Upper lobe of right lung (tissue), 1 donor: ENCODE data around the gene SLC25A19. TPM values are rescaled to one million over a fixed set of nuclear protein-coding genes. Genes with fewer than 3 reads are reported as not detected.
"Not testable (repeated sequence)": the region's sequence is repeated elsewhere in the genome, so short reads cannot be mapped to it uniquely, and the experiment has no call there.

Source experiments
- ATAC-seq: fragments of 200-7000 bp; cut with Tn5 transposase; one replicate; pipeline ENCODE4 v1.9.1; 2020; ENCODE audit warnings: mild to moderate bottlenecking, moderate library complexity
- DNase-seq: peaks from one replicate; pipeline ENCODE4 v3.0.0-alpha.2; 2020
- H3K27ac ChIP-seq: fragments of 200-600 bp; one replicate; pipeline ENCODE4 v1.8.0; 2022
- H3K27me3 ChIP-seq: fragments of 200-600 bp; one replicate; pipeline ENCODE4 v1.8.0; 2022; ENCODE audit warnings: mild to moderate bottlenecking
- H3K36me3 ChIP-seq: fragments of 200-600 bp; one replicate; pipeline ENCODE4 v1.8.0; 2022
- H3K4me1 ChIP-seq: fragments of 200-600 bp; one replicate; pipeline ENCODE4 v1.8.0; 2022
- H3K4me3 ChIP-seq: fragments of 200-600 bp; one replicate; pipeline ENCODE4 v1.8.0; 2022; ENCODE audit warnings: mild to moderate bottlenecking
- H3K9me3 ChIP-seq: fragments of 200-600 bp; one replicate; pipeline ENCODE4 v1.8.0; 2022
- CTCF ChIP-seq: fragments of 200-600 bp; IDR thresholded peaks from one replicate; pipeline ENCODE4 v1.8.0; 2022; ENCODE audit warnings: antibody characterized with exemption
- intact Hi-C: fragments of 100-400 bp; cut with DNase I; formaldehyde crosslinking; loops from one replicate; pipeline ENCODE4 v1.11.0; 2022
- total RNA-seq: library from RNA; stranded (reverse); fragmentation: NEBNext Ultra II Directional; extraction: Animal tissue kit (Norgen Biotek cat#: 25700); gene quantifications from one replicate; pipeline ENCODE4 v1.2.1, GENCODE V29; 2021
- donor health status: DM: no; HTN: yes; CAD: no; lungs with severe emphysema.

The SLC25A19 gene
- total RNA-seq, 1 donor from 2014 or later, result 29.4 TPM

GRCh38 chr17:75260641-75261335 is 28.4 kb downstream of the SLC25A19 start:
- peak; percentile 24 for ATAC-seq

DNA sequence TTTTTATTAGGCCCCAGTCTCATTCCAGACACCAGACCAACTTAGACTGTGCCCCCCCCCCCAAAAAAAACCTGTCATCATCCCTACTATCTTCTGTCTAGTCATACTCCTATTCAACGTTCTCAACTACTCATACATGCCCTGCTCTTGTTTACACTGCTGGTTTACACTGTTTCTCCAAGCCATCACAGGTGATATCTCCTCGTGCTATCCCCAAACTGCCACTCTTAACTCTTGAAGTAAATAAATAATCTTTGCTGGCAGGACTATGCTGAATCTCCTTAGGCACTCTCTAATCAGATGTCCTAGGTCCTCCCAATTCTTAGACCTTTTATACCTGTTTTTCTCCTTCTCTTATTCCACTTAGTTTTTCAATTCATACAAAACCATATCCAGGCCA is 32.0 kb downstream of the SLC25A19 start:
- ATAC-seq, H3K27me3 ChIP-seq, H3K27ac ChIP-seq, DNase-seq, H3K9me3 ChIP-seq, H3K4me3 ChIP-seq, intact Hi-C loops, H3K36me3 ChIP-seq: not testable (repeated sequence)
- H3K4me1 ChIP-seq, result peaks cover 25% of the 10 kb centered on the region

More at GRCh38 chr17:75260641-75261335, 28.4 kb downstream of the SLC25A19 start:
- intact Hi-C loops, result no loop called here
- peak overlapping the region; percentile 100 for H3K4me3 ChIP-seq
- no peak for TF ChIP-seq CTCF
- peaks cover 27% of the 10 kb centered on the region for H3K36me3 ChIP-seq
- no peaks in the 10 kb centered on the region for H3K9me3 ChIP-seq
- no peaks in the 10 kb centered on the region for H3K27me3 ChIP-seq
- H3K27ac ChIP-seq, result peak overlapping the region; percentile 99
- no peak for DNase-seq
- peaks cover 31% of the 10 kb centered on the region for H3K4me1 ChIP-seq

- Histone ChIP-seq H3K4me1 (peaks cover 23% of the 10 kb centered on the region), H3K27ac (peak overlapping the region; percentile 25)
- H3K9me3 ChIP-seq, ATAC-seq, H3K27me3 ChIP-seq, DNase-seq, H3K4me3 ChIP-seq, H3K36me3 ChIP-seq, intact Hi-C loops: not testable (repeated sequence)
Measured at GRCh38 chr17:75255954-75256698, 33.1 kb downstream of the SLC25A19 start.

- no peaks in the 10 kb centered on the region for H3K36me3 ChIP-seq
- no peak overlapping the region for H3K27ac ChIP-seq
- no peak overlapping the region for H3K4me3 ChIP-seq
- ATAC-seq (no peak), DNase-seq (no peak)
- TF ChIP-seq CTCF, result no peak
- H3K27me3 ChIP-seq, result no peaks in the 10 kb centered on the region
- H3K4me1 ChIP-seq, result peaks cover 17% of the 10 kb centered on the region
- no peaks in the 10 kb centered on the region for H3K9me3 ChIP-seq
- intact Hi-C loops, result no loop called here
Measured at GRCh38 chr17:75252039-75252816, 37.0 kb downstream of the SLC25A19 start.

GRCh38 chr17:75250009-75250471 is 39.2 kb downstream of the SLC25A19 start:
- ATAC-seq (peak; percentile 53), DNase-seq (no peak)
- Histone ChIP-seq H3K4me3 (no peak overlapping the region), H3K27ac (no peak overlapping the region), H3K9me3 (no peaks in the 10 kb centered on the region), H3K4me1 (peaks cover 13% of the 10 kb centered on the region), H3K36me3 (peaks cover 16% of the 10 kb centered on the region), H3K27me3 (no peaks in the 10 kb centered on the region)
- TF ChIP-seq CTCF, result no peak
- intact Hi-C loops, result no loop called here

DNA sequence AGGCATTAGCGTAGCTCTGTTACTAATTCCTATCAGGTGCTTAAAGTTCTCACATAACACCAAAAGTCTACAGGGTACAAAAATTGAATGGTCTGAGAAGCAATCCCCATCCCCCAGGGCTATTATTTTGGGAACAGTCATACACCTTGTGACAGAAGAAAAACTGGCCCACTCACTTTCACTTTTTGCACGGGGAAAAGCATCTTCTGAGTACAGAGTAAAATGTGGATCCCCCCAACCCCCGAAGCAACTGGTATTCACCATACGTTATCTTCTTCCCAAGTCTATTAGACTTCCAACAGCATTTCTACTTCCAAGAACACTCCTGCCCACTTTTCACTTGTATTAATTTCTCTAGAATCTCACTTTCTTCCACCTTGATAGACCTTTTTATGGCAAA is 39.7 kb downstream of the SLC25A19 start:
- ATAC-seq (no peak), DNase-seq (no peak)
- Histone ChIP-seq H3K27me3 (no peaks in the 10 kb centered on the region), H3K9me3 (no peaks in the 10 kb centered on the region), H3K36me3 (peaks cover 21% of the 10 kb centered on the region), H3K27ac (no peak overlapping the region), H3K4me3 (no peak overlapping the region), H3K4me1 (peaks cover 13% of the 10 kb centered on the region)
- intact Hi-C loops, result no loop called here
- TF ChIP-seq CTCF, result no peak
